Activated CD8-positive, alpha-beta memory T cell treated with anti-CD3 and anti-CD28 coated beads, Interleukin-2, amount 50 U/mL, for 1 hour (primary cell): ENCODE results near the gene POLK.
"Not testable (repeated sequence)": the region's sequence is repeated elsewhere in the genome, so short reads cannot be mapped to it uniquely, and the experiment has no call there.

Experiments
- DNase-seq: peaks from one replicate; pipeline ENCODE4 v3.0.0-alpha.2; 2020; ENCODE audit errors: extremely low read depth

POLK gene

GRCh38 chr5:75610201-75610600 is 98.5 kb downstream of the POLK start:
- no peak for DNase-seq

DNA sequence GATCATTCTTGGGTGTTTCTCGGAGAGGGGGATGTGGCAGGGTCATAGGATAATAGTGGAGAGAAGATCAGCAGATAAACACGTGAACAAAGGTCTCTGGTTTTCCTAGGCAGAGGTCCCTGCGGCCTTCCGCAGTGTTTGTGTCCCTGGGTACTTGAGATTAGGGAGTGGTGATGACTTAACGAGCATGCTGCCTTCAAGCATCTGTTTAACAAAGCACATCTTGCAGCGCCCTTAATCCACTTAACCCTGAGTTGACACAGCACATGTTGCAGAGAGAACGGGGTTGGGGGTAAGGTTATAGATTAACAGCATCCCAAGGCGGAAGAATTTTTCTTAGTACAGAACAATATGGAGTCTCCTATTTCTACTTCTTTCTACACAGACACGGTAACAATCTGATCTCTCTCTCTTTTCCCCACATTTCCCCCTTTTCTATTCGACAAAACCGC is 99.2 kb downstream of the POLK start:
- not testable (repeated sequence) for DNase-seq

GRCh38 chr5:75611311-75612225 is 99.9 kb downstream of the POLK start, which contains the start of gene ANKDD1B:
TSS of gene ANKDD1B (plus strand) at chr5:75611453. CDS start at chr5:75611635, 182 bp downstream.
- no peak for DNase-seq

DNA sequence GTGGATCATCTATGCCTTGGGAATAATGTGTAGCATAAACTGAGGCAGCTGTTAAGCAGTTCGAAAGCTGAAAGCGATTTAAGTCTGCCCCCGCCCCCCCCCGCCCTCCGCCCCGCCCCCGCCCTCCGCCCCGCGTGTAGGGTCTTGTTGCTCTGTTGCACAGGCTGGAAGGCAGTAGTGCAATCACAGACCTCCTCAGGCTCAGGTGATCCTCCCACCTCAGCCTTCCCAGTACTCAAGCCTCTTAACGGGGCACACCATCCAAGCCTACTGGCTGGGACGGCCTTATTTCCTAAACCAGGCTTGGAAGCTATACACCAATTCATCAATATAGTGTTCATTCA is 100.5 kb downstream of the POLK start:
- no peak for DNase-seq

GRCh38 chr5:75612901-75613300 is 101.2 kb downstream of the POLK start:
- DNase-seq: no peak

DNA sequence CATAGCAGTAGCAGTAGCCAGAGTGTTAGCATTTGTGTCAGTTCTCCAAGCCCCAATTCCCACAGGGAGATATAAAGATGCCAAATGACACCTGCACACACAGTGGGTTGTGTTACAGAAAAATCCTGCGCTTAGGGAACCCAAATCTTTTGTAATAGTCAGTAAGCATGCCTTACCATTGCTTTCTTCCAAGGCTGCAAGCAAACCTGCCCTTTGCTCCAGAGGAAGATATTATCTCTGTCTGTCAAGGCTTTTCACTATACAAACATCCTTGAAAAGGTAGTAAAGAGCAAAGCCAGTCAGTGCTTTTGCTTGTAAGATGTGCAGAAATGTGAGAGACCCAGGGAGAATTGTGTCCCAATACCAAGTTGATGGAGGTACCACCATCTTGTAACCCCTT is 102.5 kb downstream of the POLK start:
- no peak for DNase-seq

DNA sequence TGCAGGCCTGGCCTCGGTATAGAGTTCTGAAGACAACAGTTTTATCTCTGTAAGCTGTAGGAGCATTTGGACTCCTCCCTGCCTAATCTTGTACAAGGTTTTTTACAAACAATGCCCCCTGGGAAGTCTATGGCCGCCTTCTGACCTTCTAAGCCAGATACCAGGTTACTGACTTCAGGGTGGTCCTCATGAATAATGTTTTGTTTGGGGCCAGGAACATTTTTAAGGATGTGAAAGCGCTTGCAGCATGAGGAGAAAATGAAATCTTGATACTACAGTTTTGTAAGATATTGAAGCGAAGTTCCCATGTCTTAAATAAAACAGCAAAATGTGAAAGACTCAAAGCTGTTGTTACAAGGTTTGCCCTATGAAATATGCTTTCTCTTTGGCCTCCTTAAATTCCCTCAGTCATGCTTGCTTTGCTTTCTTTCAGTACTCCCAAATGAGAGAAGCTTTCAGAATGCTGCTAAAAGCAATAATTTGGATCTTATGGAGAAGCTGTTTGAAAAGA is 104.7 kb downstream of the POLK start:
- DNase-seq: no peak

DNA sequence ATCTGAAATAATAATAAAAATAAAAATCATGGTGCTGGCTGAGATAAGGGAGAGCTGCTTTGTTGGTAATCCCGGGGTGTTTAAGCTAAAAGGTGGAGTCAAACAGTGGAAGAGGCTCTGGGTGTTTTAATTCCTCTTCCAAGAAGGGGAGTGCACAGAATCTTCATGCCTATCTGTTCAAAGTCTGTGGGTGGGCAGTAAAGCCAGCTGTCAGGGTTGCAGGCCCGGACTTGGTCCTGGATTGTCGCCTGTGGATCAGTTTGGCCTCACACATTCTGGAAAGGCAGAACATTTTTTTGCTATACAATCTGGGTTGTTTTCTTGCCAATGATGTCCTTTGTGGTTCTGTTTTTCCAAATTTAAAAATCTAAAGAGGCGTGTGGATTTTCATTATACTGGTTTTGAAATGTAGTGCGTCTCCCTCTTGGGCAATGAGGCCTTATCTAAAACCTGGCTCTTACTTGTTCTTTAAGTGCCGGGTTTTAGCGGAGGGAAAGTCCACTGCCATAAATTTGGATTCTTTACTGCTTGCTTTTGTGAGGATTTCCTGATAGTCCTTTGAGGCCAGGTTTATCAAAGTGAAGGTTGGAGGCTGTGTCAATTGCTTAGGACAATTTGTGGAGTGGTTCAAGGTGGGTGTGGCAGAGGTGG is 105.4 kb downstream of the POLK start:
- DNase-seq: no peak

- DNase-seq: no peak
These were observed 106.2 kb downstream of the POLK start for GRCh38 chr5:75617736-75618352.

GRCh38 chr5:75620184-75620959 is 108.7 kb downstream of the POLK start:
- no peak for DNase-seq

- DNase-seq: no peak
These were observed 110.9 kb downstream of the POLK start for GRCh38 chr5:75622564-75622963.

DNA sequence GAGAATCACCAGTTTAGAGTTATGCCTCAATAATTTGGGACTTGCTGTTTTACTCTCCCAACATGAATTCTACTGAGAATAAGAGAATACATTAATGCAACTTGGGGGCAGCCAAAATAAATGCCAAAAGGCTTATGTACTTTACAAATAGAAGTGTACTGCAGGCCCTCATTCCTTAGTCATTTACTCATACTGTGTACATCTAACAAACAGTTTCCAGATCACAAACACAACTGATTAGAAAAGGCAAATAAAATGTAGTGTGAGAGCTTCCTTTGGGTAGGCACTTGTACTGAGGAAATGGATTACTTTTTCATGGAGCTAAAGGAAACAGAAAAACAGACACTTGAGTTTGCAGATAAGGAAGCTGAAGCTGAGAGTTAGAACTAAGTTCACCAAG is 112.2 kb downstream of the POLK start:
- no peak for DNase-seq

GRCh38 chr5:75626959-75627358 is 115.3 kb downstream of the POLK start:
- DNase-seq: no peak

- no peak for DNase-seq
These were observed 116.1 kb downstream of the POLK start for GRCh38 chr5:75627801-75628200.

DNA sequence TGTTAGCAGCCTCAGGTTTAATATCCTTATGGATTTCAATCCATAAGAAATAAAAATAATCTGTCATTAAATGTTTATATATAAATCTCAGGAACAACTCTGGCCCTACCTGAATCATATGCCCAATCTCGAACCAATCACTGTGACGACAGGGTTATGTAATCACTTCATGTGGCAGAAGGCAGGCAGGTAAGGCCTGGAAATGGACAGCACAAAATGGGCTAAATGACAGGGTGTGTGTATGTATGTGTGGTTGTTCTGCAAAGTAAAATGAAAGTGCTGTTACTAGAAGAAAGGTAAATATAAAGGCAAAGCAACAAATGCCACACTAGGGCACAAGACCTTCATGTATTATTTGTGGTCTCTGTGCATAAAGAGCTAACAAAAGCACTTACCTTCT is 119.2 kb downstream of the POLK start:
- DNase-seq: no peak

DNA sequence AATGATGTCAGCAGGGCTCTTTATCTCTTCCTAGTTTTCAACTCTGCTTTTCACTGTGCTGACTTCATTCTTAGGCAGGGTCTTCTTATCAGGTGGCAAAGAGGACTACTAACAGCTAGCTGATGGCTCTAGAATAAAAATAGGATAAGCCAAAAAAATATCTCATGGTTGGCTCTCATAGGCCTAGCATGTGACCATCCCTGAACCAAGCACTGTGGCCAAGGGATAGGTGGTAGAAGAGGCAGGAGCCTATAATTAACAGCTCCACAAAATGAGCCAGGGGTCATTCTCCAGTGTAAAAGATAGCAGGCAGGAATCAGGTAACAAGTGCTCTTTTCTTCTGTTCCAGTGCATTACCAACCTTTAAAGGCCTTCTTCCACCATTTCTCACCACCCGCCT is 120.6 kb downstream of the POLK start:
- no peak for DNase-seq

- DNase-seq: no peak
These were observed 126.3 kb downstream of the POLK start for GRCh38 chr5:75637949-75638348.

DNA sequence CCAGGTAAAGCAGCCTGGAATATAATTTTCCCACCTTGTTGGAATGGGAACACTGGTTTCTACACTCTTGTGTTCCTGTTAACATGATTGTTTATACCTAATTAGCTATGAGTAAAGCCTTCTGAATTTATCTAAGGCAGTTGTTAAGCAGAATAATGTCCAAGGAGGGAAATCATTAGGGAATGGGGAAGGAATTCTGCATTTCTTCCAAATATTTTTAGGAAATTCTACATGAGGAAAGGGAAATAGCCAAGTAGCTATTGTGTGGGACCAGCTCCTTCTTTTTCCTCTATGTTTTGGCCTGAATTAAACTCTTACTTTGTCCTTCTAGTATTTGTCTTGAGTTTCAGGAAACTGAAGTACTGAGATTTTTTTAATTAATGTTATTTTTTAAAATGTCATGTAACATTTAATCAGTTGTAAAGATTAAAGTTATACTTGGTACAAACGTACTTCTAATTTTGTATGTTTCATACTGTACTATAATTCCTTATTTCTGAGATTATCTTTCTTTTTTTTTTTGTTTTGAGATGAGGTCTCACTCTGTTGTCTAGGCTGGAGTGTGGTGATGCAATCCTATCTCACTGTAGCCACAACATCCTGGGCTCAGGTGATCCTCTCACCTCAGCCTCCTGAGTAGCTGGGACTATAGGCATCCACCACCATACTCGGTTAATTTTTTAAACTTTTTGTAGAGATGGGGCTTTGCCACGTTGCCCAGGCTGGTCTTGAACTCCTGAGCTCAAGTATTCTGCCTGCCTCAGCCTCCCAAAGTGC is 128.0 kb downstream of the POLK start:
- DNase-seq: no peak

GRCh38 chr5:75640395-75640794 is 128.7 kb downstream of the POLK start:
- no peak for DNase-seq

DNA sequence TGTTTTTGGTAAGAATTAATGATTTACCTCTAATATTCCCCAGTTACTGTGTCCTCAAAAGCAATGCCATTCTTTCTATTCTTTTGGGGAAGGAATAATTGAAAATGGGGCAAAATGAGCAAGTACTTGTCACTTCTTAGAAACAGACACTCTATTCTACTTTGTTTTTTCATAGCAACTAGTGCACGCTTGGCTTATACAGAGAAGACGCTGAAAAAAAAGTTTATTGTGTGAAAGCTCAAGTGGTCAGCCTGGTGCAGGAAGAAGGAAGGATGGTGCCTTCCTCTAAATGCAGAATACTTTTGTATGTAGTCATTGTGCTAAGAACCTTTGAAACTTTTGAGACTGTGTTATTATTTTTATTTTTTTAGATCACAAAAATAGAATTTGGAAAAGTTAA is 129.1 kb downstream of the POLK start:
- no peak for DNase-seq

GRCh38 chr5:75648712-75649111 is 137.0 kb downstream of the POLK start:
- DNase-seq: no peak
